Esophagus muscularis mucosa (tissue), 3 donors: ENCODE data around the gene CPS1.

Source experiments
- CTCF ChIP-seq, 3 experiments: fragments of 200-600 bp in 2 of 3; fragments of 450-650 bp in 1 of 3; sonication (generic) in 2 of 3; IDR thresholded peaks; one replicate each; pipeline ENCODE4 v1.5.1; 2017 to 2019; ENCODE audit warnings: antibody characterized with exemption in 3 of 3, mild to moderate bottlenecking in 2 of 3, moderate library complexity in 1 of 3
- POLR2AphosphoS5 ChIP-seq, 2 donors: sonication (generic); formaldehyde crosslinking; IDR thresholded peaks; one replicate each; pipeline ENCODE4 v1.6.1; 2017; ENCODE audit warnings: antibody characterized with exemption in 2 of 2

GRCh38 chr2:210667711-210668110, 111.3 kb downstream of the CPS1 start:
- no peak for TF ChIP-seq CTCF (IDR thresholded peaks at IDR 0.05)
- TF ChIP-seq POLR2AphosphoS5 (IDR thresholded peaks at IDR 0.05), result no peak
